Activated naive CD8-positive, alpha-beta T cell treated with anti-CD3 and anti-CD28 coated beads, Interleukin-2, amount 50 U/mL, for 24 hours (primary cell): ENCODE data around the gene OBI1.

Source experiments
- ATAC-seq: fragments of 150-1000 bp; cut with Tn5 transposase; one replicate; pipeline ENCODE4 v1.10.0; 2021
- DNase-seq: peaks from one replicate; pipeline ENCODE4 v3.0.0; 2021
- H3K27ac Mint-ChIP-seq: one replicate; pipeline ENCODE4 v1.8.0; 2021; ENCODE audit warnings: mild to moderate bottlenecking, mixed read lengths
- H3K27me3 Mint-ChIP-seq: one replicate; pipeline ENCODE4 v1.8.0; 2021; ENCODE audit warnings: mixed read lengths
- H3K36me3 Mint-ChIP-seq: one replicate; pipeline ENCODE4 v1.8.0; 2021; ENCODE audit warnings: low read depth, mixed read lengths
- H3K4me1 Mint-ChIP-seq: one replicate; pipeline ENCODE4 v1.8.0; 2021; ENCODE audit warnings: mixed read lengths
- H3K4me3 Mint-ChIP-seq: one replicate; pipeline ENCODE4 v1.8.0; 2021; ENCODE audit warnings: mild to moderate bottlenecking, moderate library complexity, mixed read lengths
- H3K9me3 Mint-ChIP-seq: one replicate; pipeline ENCODE4 v1.8.0; 2021; ENCODE audit warnings: mixed read lengths

The OBI1 gene

GRCh38 chr13:78620936-78621470, 38.0 kb downstream of the OBI1 start:
- no peak for DNase-seq
- Mint-ChIP-seq H3K4me1 (no peaks in the 10 kb centered on the region), H3K27ac (no peak overlapping the region), H3K27me3 (no peaks in the 10 kb centered on the region), H3K4me3 (no peak overlapping the region), H3K36me3 (peaks cover 60% of the 10 kb centered on the region), H3K9me3 (no peaks in the 10 kb centered on the region)
- ATAC-seq: no peak

DNA sequence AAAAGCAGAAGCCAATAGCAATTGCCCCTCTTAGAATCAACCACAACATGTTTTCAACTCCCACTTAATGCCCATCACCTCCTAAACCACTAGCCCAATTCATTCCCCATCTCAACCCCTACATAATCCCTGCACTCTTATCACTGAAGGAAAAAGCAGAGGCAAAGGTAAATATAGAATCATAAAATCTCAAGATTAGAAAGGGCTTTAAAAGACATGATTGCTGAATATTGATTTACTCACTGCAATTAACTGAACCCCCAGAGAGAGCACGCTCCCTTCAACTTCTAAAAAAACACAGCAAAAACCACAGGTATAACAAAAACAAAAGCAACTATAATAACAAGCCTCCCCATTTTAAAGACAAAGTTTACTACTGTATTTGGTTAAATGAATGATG, 40.5 kb downstream of the OBI1 start:
- DNase-seq (no peak), ATAC-seq (no peak)
- H3K36me3 Mint-ChIP-seq: peaks cover 63% of the 10 kb centered on the region

DNA sequence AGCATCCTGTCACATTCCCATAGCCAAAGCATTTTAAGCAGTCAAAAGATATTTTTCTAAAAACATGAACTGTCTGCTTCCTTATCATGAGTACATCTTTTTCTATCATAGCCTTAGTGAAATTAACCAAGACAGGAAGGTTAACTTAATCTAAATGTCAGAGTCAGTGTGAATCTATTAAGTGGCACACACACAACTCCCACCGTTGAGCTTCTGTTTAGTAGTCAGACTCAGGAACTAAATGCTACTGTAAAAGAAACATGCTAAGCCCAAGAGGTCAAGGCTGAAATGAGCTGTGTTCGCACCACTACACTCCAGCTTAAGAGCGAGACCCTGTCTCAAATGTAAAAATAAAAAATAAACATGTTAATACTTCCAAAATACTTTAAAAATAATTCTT, 47.9 kb downstream of the OBI1 start:
- DNase-seq: no peak
- H3K27ac Mint-ChIP-seq: no peak overlapping the region
- peaks cover 57% of the 10 kb centered on the region for H3K27me3 Mint-ChIP-seq
- peaks cover 21% of the 10 kb centered on the region for H3K36me3 Mint-ChIP-seq
- H3K4me1 Mint-ChIP-seq: peaks cover 20% of the 10 kb centered on the region
- no peak overlapping the region for H3K4me3 Mint-ChIP-seq
- H3K9me3 Mint-ChIP-seq: peaks cover 9% of the 10 kb centered on the region
- ATAC-seq: no peak

More for the DNA sequence above, 40.5 kb downstream of the OBI1 start:
- no peaks in the 10 kb centered on the region for H3K27me3 Mint-ChIP-seq
- H3K27ac Mint-ChIP-seq: no peak overlapping the region
- no peaks in the 10 kb centered on the region for H3K4me1 Mint-ChIP-seq
- H3K4me3 Mint-ChIP-seq: no peak overlapping the region
- peaks cover 9% of the 10 kb centered on the region for H3K9me3 Mint-ChIP-seq

DNA sequence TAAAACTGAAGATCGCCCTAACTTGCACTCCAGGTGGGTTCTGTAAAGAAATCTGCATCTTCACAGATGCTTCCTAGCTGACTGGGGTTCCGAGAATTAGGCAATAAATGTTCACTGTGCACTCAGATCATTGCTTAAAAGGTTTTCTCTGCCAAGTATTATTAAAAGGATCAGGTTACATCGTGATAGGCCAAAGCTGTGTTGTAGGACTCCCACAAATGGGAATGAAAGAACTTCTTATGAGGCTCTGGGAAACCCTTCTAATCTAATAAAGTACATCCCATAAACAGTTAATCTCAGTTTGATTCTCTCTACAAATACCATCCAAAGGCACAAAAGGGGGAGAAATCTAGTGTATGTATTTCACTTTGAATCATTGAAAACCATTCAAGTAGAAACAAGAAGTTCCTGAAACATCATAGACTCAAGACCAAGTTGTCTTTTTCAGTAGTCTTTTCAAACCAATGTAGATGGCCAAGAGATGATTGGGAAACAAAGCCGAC, 48.5 kb downstream of the OBI1 start:
- H3K27ac Mint-ChIP-seq: no peak overlapping the region
- no peak for DNase-seq
- peaks cover 20% of the 10 kb centered on the region for H3K4me1 Mint-ChIP-seq
- no peak for ATAC-seq
- peaks cover 8% of the 10 kb centered on the region for H3K9me3 Mint-ChIP-seq
- H3K27me3 Mint-ChIP-seq: peaks cover 62% of the 10 kb centered on the region
- peaks cover 15% of the 10 kb centered on the region for H3K36me3 Mint-ChIP-seq
- H3K4me3 Mint-ChIP-seq: no peak overlapping the region

- H3K36me3 Mint-ChIP-seq: peaks cover 8% of the 10 kb centered on the region
- H3K27me3 Mint-ChIP-seq: peaks cover 70% of the 10 kb centered on the region
- ATAC-seq (no peak), DNase-seq (no peak)
- no peak overlapping the region for H3K27ac Mint-ChIP-seq
- H3K9me3 Mint-ChIP-seq: peaks cover 4% of the 10 kb centered on the region
- peak overlapping the region; percentile 64 for H3K4me3 Mint-ChIP-seq
- H3K4me1 Mint-ChIP-seq: peaks cover 23% of the 10 kb centered on the region
These were observed 49.3 kb downstream of the OBI1 start for GRCh38 chr13:78609464-78610205.

GRCh38 chr13:78608688-78609463, 50.1 kb downstream of the OBI1 start:
- Mint-ChIP-seq H3K4me3 (peak overlapping the region; percentile 64), H3K4me1 (peaks cover 28% of the 10 kb centered on the region), H3K27me3 (peaks cover 78% of the 10 kb centered on the region), H3K36me3 (peaks cover 4% of the 10 kb centered on the region), H3K9me3 (no peaks in the 10 kb centered on the region), H3K27ac (no peak overlapping the region)
- DNase-seq (no peak), ATAC-seq (no peak)

GRCh38 chr13:78608252-78608687, 50.7 kb downstream of the OBI1 start:
- H3K4me1 Mint-ChIP-seq: peaks cover 33% of the 10 kb centered on the region
- no peak for DNase-seq
- H3K36me3 Mint-ChIP-seq: peaks cover 3% of the 10 kb centered on the region
- no peak for ATAC-seq
- H3K4me3 Mint-ChIP-seq: peak overlapping the region; percentile 50
- peaks cover 83% of the 10 kb centered on the region for H3K27me3 Mint-ChIP-seq
- H3K9me3 Mint-ChIP-seq: no peaks in the 10 kb centered on the region
- no peak overlapping the region for H3K27ac Mint-ChIP-seq

GRCh38 chr13:78607409-78608251, 51.3 kb downstream of the OBI1 start:
- H3K27me3 Mint-ChIP-seq: peaks cover 86% of the 10 kb centered on the region
- H3K27ac Mint-ChIP-seq: no peak overlapping the region
- H3K9me3 Mint-ChIP-seq: no peaks in the 10 kb centered on the region
- no peak overlapping the region for H3K4me3 Mint-ChIP-seq
- DNase-seq (no peak), ATAC-seq (no peak)
- no peaks in the 10 kb centered on the region for H3K36me3 Mint-ChIP-seq
- peaks cover 36% of the 10 kb centered on the region for H3K4me1 Mint-ChIP-seq

GRCh38 chr13:78606471-78607408, 52.2 kb downstream of the OBI1 start:
- H3K27ac Mint-ChIP-seq: no peak overlapping the region
- no peak for DNase-seq
- peaks cover 88% of the 10 kb centered on the region for H3K27me3 Mint-ChIP-seq
- no peaks in the 10 kb centered on the region for H3K9me3 Mint-ChIP-seq
- H3K4me3 Mint-ChIP-seq: no peak overlapping the region
- no peak for ATAC-seq
- no peaks in the 10 kb centered on the region for H3K36me3 Mint-ChIP-seq
- peaks cover 41% of the 10 kb centered on the region for H3K4me1 Mint-ChIP-seq

DNA sequence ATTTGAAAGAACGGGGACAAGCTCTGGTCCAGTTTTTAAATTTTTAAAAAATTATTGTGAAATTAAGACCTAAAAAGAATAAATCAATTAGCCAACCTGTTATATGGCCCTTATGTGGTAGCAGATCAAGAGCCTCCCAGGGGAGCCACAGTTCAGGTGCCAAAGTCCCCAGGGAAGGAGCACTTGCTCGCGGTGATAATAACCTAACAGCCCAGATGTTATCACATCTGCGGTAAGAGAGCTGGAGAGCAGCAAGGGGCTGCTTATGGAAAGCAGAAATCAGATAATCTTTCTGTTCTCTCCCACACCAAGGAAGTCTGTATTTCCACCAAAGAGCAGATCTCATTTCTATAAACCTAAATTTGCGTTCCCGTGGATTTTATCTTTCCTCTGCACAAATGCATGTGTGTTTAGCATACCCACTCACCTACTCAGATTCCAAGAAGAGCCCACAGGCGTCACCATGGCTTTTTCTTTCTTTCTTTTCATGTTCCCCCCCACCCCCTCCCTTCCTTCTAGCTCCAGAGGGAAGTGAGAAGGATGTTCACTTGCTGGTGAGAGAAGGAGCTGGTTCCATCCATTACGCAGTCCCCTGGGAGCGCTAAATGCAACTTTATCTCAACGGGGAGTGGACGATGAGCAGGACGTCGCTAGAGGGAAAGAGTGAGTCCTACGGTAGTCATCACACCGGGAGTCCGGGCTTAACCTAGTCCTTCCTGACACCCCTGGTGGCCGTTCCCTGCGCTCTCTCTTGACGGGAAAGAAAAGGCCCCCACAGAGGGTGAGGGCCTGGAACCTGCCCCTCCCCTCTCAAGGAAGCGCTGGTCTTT, 54.0 kb downstream of the OBI1 start:
- Mint-ChIP-seq H3K36me3 (peaks cover under 1% of the 10 kb centered on the region), H3K27ac (no peak overlapping the region), H3K9me3 (peaks cover 3% of the 10 kb centered on the region), H3K4me1 (peaks cover 53% of the 10 kb centered on the region), H3K4me3 (no peak overlapping the region), H3K27me3 (peaks cover 86% of the 10 kb centered on the region)
- no peak for DNase-seq
- ATAC-seq: no peak

DNA sequence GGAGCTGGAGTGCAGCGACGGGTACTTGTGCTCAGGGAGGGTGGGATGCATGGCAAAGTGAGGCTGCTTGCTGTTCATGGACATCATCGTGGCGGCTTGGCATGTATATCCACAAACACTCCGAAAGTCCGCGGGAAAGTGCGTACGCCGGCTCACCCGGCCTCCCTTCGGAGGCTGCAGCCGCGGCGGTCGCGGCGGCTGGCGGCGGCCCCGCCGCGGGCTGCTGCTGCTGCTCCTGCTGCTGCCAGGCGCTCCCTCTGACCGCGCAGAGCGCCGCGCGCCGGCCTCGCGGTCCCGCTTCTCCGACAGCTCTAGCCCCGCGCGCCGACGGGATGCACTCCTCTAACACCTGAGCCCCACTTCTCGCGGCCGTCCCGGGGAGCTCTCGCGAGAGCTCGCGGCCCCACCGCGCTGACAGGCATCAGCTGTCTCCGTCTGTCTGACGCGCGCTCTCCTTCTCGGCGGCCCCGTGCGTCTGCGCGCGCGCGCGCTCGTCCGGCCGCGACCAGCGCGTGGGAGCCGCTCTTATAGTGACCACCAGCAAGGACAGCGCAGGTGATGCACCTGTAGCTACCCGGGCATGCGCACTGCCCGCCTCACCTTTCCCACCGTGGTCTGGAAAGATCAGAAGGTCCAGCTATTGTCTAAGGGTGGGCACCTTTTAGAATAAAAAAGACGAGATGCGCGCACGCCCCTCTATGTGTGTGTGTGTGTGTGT, 55.6 kb downstream of the OBI1 start, which contains the start of gene POU4F1:
Gene POU4F1 (minus strand): TSS at position 313 of the 718 bp plus-strand sequence. CDS start 226 bp downstream, at position 87.
- H3K36me3 Mint-ChIP-seq: peaks cover 4% of the 10 kb centered on the region
- peak within 1 kb of the TSS; percentile 76 for H3K4me3 Mint-ChIP-seq
- peaks cover 46% of the 10 kb centered on the region for H3K4me1 Mint-ChIP-seq
- H3K27ac Mint-ChIP-seq: peak within 1 kb of the TSS; percentile 69
- ATAC-seq (peak; percentile 82), DNase-seq (peak; percentile 70)
- H3K27me3 Mint-ChIP-seq: peaks cover 88% of the 10 kb centered on the region
- peaks cover 12% of the 10 kb centered on the region for H3K9me3 Mint-ChIP-seq

DNA sequence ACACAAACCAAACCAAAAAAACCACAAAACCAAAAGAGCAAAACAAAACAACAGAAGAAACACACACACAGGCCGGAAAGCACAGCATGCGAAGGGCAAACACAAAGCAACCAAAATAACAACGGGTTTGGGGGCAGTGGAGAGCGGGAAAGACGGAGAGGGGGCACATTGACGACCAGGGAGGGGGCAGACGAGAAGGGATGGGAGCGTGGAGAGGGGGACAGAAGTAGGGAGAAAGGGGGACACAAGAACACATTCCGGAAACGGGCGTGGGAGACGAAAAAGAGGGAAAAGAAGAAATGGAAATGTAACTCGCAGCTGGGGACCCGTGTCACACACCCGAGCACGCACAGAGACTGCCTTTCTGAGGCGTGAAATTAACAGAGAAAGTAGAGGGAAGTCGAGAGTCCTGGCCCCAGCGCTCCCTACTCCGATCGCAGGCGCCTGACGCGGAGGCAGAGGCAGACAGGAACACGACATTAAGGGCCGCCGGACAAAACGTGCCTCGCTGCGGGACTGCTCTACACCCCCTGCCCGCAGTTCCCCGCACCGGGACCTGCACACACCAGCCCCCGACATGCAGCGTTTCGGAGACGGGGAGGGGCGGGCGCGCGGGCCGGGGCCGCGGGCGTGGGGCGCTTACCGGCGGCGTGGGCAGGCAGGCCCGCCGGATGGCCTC, 56.3 kb downstream of the OBI1 start:
- peaks cover 88% of the 10 kb centered on the region for H3K27me3 Mint-ChIP-seq
- peak overlapping the region; percentile 69 for H3K27ac Mint-ChIP-seq

More for the DNA sequence above, 56.3 kb downstream of the OBI1 start:
- peaks cover 5% of the 10 kb centered on the region for H3K36me3 Mint-ChIP-seq
- DNase-seq (no peak), ATAC-seq (no peak)
- H3K9me3 Mint-ChIP-seq: peaks cover 13% of the 10 kb centered on the region
- H3K4me1 Mint-ChIP-seq: peaks cover 42% of the 10 kb centered on the region
- peak overlapping the region; percentile 76 for H3K4me3 Mint-ChIP-seq
